ENCODE measurements around the gene FAM151B.
"Not testable (repeated sequence)": the region's sequence is repeated elsewhere in the genome, so short reads cannot be mapped to it uniquely, and the experiment has no call there.

Gene FAM151B

GRCh38 chr5:80453366-80453765 is 34.5 kb upstream of the FAM151B start:
- no peak for TF ChIP-seq CTCF (IDR thresholded peaks at IDR 0.05)
- Histone ChIP-seq H3K9ac (no peak overlapping the region), H3K4me1 (no peaks in the 10 kb centered on the region), H3K4me3 (ENCODE audit: low read depth, low read length) (no peak overlapping the region), H3K27ac (no peak overlapping the region), H3K36me3 (ENCODE audit: control insufficient read depth, insufficient read depth, low read length) (no peaks in the 10 kb centered on the region), H2AFZ (no peak overlapping the region), H3K4me2 (ENCODE audit: low read length) (no peak overlapping the region), H3K27me3 (ENCODE audit: control insufficient read depth, insufficient read depth, low read length) (no peaks in the 10 kb centered on the region), H3K9me3 (ENCODE audit: control insufficient read depth, low read length) (no peaks in the 10 kb centered on the region), H3K79me2 (no peaks in the 10 kb centered on the region)

- H3K9ac ChIP-seq, result no peak overlapping the region
- H3K36me3 ChIP-seq (ENCODE audit: control insufficient read depth, insufficient read depth, low read length), result no peaks in the 10 kb centered on the region
- H3K79me2 ChIP-seq, result no peaks in the 10 kb centered on the region
- H2AFZ ChIP-seq, result no peak overlapping the region
- H3K4me1 ChIP-seq, result no peaks in the 10 kb centered on the region
- H3K27me3 ChIP-seq (ENCODE audit: control insufficient read depth, insufficient read depth, low read length), result no peaks in the 10 kb centered on the region
- H3K27ac ChIP-seq, result no peak overlapping the region
- TF ChIP-seq CTCF (IDR thresholded peaks at IDR 0.05), result no peak
- no peak overlapping the region for H3K4me3 ChIP-seq (ENCODE audit: low read depth, low read length)
- H3K4me2 ChIP-seq (ENCODE audit: low read length), result no peak overlapping the region
- no peaks in the 10 kb centered on the region for H3K9me3 ChIP-seq (ENCODE audit: control insufficient read depth, low read length)
Measured at GRCh38 chr5:80463269-80463668, 24.6 kb upstream of the FAM151B start.

GRCh38 chr5:80466669-80467485 is 21.0 kb upstream of the FAM151B start:
- TF ChIP-seq CTCF (IDR thresholded peaks at IDR 0.05), result no peak
- no peak overlapping the region for H3K27ac ChIP-seq
- H3K36me3 ChIP-seq (ENCODE audit: control insufficient read depth, insufficient read depth, low read length), result peaks cover 2% of the 10 kb centered on the region

GRCh38 chr5:80468131-80468530 is 19.8 kb upstream of the FAM151B start:
- Histone ChIP-seq H3K36me3 (ENCODE audit: control insufficient read depth, insufficient read depth, low read length) (peaks cover 2% of the 10 kb centered on the region), H2AFZ (no peak overlapping the region), H3K4me3 (ENCODE audit: low read depth, low read length) (no peak overlapping the region), H3K27ac (no peak overlapping the region), H3K4me1 (no peaks in the 10 kb centered on the region), H3K9me3 (ENCODE audit: control insufficient read depth, low read length) (no peaks in the 10 kb centered on the region), H3K27me3 (ENCODE audit: control insufficient read depth, insufficient read depth, low read length) (no peaks in the 10 kb centered on the region), H3K4me2 (ENCODE audit: low read length) (no peak overlapping the region), H3K79me2 (peaks cover 3% of the 10 kb centered on the region), H3K9ac (no peak overlapping the region)
- no peak for TF ChIP-seq CTCF (IDR thresholded peaks at IDR 0.05)

More at GRCh38 chr5:80466669-80467485, 21.0 kb upstream of the FAM151B start:
- H3K4me3 ChIP-seq (ENCODE audit: low read depth, low read length), result no peak overlapping the region
- no peaks in the 10 kb centered on the region for H3K27me3 ChIP-seq (ENCODE audit: control insufficient read depth, insufficient read depth, low read length)
- H2AFZ ChIP-seq, result no peak overlapping the region
- no peak overlapping the region for H3K9ac ChIP-seq
- no peak overlapping the region for H3K4me2 ChIP-seq (ENCODE audit: low read length)
- H3K4me1 ChIP-seq, result no peaks in the 10 kb centered on the region
- H3K79me2 ChIP-seq, result peaks cover 3% of the 10 kb centered on the region
- H3K9me3 ChIP-seq (ENCODE audit: control insufficient read depth, low read length), result no peaks in the 10 kb centered on the region

GRCh38 chr5:80470631-80471030 is 17.3 kb upstream of the FAM151B start:
- H3K9ac ChIP-seq; H3K4me3 ChIP-seq (ENCODE audit: low read depth, low read length); H3K27ac ChIP-seq; H3K4me2 ChIP-seq (ENCODE audit: low read length); H3K9me3 ChIP-seq (ENCODE audit: control insufficient read depth, low read length); H3K79me2 ChIP-seq; H3K27me3 ChIP-seq (ENCODE audit: control insufficient read depth, insufficient read depth, low read length); H3K36me3 ChIP-seq (ENCODE audit: control insufficient read depth, insufficient read depth, low read length); H3K4me1 ChIP-seq; H2AFZ ChIP-seq: not testable (repeated sequence)

Data from parathyroid adenoma (tissue), 2 donors.